K562 (cell line): ENCODE data around the gene MMP11. TPM values are rescaled to one million over a fixed set of nuclear protein-coding genes. Genes with fewer than 3 reads are reported as not detected.

Experiments
- ATAC-seq: fragments of 200-7000 bp; cut with Tn5 transposase; 3 replicates; pipeline ENCODE4 v1.9.1; 2020; ENCODE audit warnings: moderate library complexity
- BruUV-seq: library from RNA; stranded (reverse); fragments of 400-500 nt; replicated peaks from 2 replicates; lab custom pipeline; 2021; lab: Mats Ljungman, UMichigan
- CTCF ChIA-PET: fragments of 300-600 bp; formaldehyde crosslinking; extraction: SDS; loops from one replicate; lab custom pipeline; 2021; ENCODE audit warnings: low intra/inter-chr PET ratio; lab: Yijun Ruan, JAX
- POLR2A ChIA-PET: fragments of 300-600, 350-650 bp; sonication (Branson Sonifier 250); formaldehyde crosslinking; extraction: SDS; loops from one replicate; lab custom pipeline; 2021; ENCODE audit warnings: antibody characterized with exemption, inconsistent platforms; lab: Yijun Ruan, JAX
- DNase-seq, 4 experiments: peaks; one replicate each; pipeline versions ENCODE4 v3.0.0 to v3.0.0-alpha.2; 2011 to 2018; ENCODE audit warnings: low spot score in 3 of 4, mixed read lengths in 3 of 4; ENCODE audit errors: extremely low read depth in 1 of 4
- FAIRE-seq: peaks from 2 replicates; lab custom pipeline; 2011; peaks lifted over from hg19 to GRCh38; lab: Jason Lieb, UNC
- H2AFZ ChIP-seq: 2 replicates; pipeline ENCODE4 v1.6.0; 2011; ENCODE audit warnings: low read depth, low read length, control low read depth, inconsistent platforms
- H3K27ac ChIP-seq: fragments of 200-600 bp; 3 replicates; pipeline ENCODE4 v1.8.0; 2011; ENCODE audit warnings: low read depth, mild to moderate bottlenecking, control low read depth, inconsistent platforms, low read length, moderate library complexity, mixed read lengths; ENCODE audit errors: extremely low read depth
- H3K27me3 ChIP-seq, 2 experiments: fragments of 300-600 bp in 1 of 2; 2 replicates in 1 of 2; 3 replicates in 1 of 2; pipeline versions ENCODE4 v1.6.0 to v1.8.0; 2011; ENCODE audit warnings: inconsistent platforms in 2 of 2, low read length in 2 of 2, mild to moderate bottlenecking in 1 of 2, mixed read lengths in 1 of 2, moderate library complexity in 1 of 2; ENCODE audit not compliant: control insufficient read depth in 2 of 2, insufficient read depth in 2 of 2
- H3K36me3 ChIP-seq: fragments of 300-600 bp; 3 replicates; pipeline ENCODE4 v1.8.0; 2011; ENCODE audit warnings: mild to moderate bottlenecking, low read length, inconsistent platforms; ENCODE audit not compliant: control insufficient read depth, insufficient read depth
- H3K4me1 ChIP-seq, 2 experiments: fragments of 200-600 bp in 1 of 2; replicated peaks in 1 of 2; 2 replicates in 1 of 2; 3 replicates in 1 of 2; pipeline versions ENCODE4 v1.5.1 to v1.8.0; 2011; ENCODE audit warnings: inconsistent platforms in 2 of 2, low read length in 2 of 2, mild to moderate bottlenecking in 1 of 2, mixed read lengths in 1 of 2, moderate library complexity in 1 of 2; ENCODE audit not compliant: control insufficient read depth in 2 of 2, insufficient read depth in 2 of 2
- H3K4me2 ChIP-seq: 2 replicates; pipeline ENCODE4 v1.6.1; 2011; ENCODE audit warnings: low read length, control low read depth, inconsistent platforms, mixed read lengths; ENCODE audit not compliant: insufficient read depth
- H3K4me3 ChIP-seq: fragments of 200-600 bp; sonication (generic), shearing (Covaris generic); 2 replicates; pipeline ENCODE4 v1.5.1; 2016; ENCODE audit warnings: control low read depth, inconsistent platforms
- H3K79me2 ChIP-seq: fragments of 200-600 bp; 3 replicates; pipeline ENCODE4 v1.8.0; 2011; ENCODE audit warnings: low read length, inconsistent platforms; ENCODE audit not compliant: control insufficient read depth, insufficient read depth
- H3K9ac ChIP-seq, 2 experiments: 2 replicates each; pipeline versions ENCODE4 v1.6.0 to v1.6.1; 2011; ENCODE audit warnings: low read depth in 2 of 2, low read length in 2 of 2, control low read depth in 1 of 2, inconsistent platforms in 1 of 2, mild to moderate bottlenecking in 1 of 2, mixed read lengths in 1 of 2; ENCODE audit not compliant: insufficient read depth in 1 of 2
- H3K9me1 ChIP-seq: one replicate; pipeline ENCODE4 v1.6.0; 2011; ENCODE audit warnings: inconsistent platforms, mild to moderate bottlenecking, low read length, moderate library complexity; ENCODE audit not compliant: control insufficient read depth, insufficient read depth
- H3K9me3 ChIP-seq: replicated peaks from 2 replicates; pipeline ENCODE4 v1.5.1; 2011; ENCODE audit warnings: low read depth, low read length, inconsistent platforms; ENCODE audit not compliant: control insufficient read depth, insufficient read depth
- H4K20me1 ChIP-seq: replicated peaks from 2 replicates; pipeline ENCODE4 v1.6.1; 2011; ENCODE audit warnings: low read length, inconsistent platforms, mixed read lengths; ENCODE audit not compliant: control insufficient read depth, insufficient read depth
- CBFB ChIP-seq: sonication (generic); formaldehyde crosslinking; IDR thresholded peaks from 2 replicates; pipeline ENCODE4 v1.4.0; 2020; ENCODE audit warnings: mild to moderate bottlenecking, missing genetic modification reagents
- CEBPZ ChIP-seq: fragments of 150-350 bp; IDR thresholded peaks from 2 replicates; pipeline ENCODE4 v1.6.1; 2014; ENCODE audit warnings: low read depth, mild to moderate bottlenecking, low read length, borderline replicate concordance
- FIP1L1 ChIP-seq: fragments of 200-400 bp; formaldehyde crosslinking; IDR thresholded peaks from 2 replicates; pipeline ENCODE4 v1.6.1; 2018; ENCODE audit warnings: mild to moderate bottlenecking, low read depth, low read length; ENCODE audit not compliant: poor library complexity, severe bottlenecking
- FOXK1 ChIP-seq: sonication (generic); formaldehyde crosslinking; IDR thresholded peaks from 2 replicates; pipeline ENCODE4 v1.8.0; 2022; ENCODE audit warnings: missing genetic modification reagents, mild to moderate bottlenecking, borderline replicate concordance
- GATAD2B ChIP-seq: fragments of 450-650 bp; IDR thresholded peaks from 2 replicates; pipeline ENCODE4 v1.6.1; 2017; ENCODE audit warnings: mild to moderate bottlenecking, borderline replicate concordance
- IRF9 ChIP-seq: fragments of 450-650 bp; IDR thresholded peaks from 2 replicates; pipeline ENCODE4 v1.6.1; 2016; ENCODE audit warnings: missing biosample characterization, missing genetic modification characterization
- KDM4B ChIP-seq, 2 experiments: fragments of 450-650 bp in 1 of 2; sonication (generic) in 1 of 2; IDR thresholded peaks; 2 replicates each; pipeline ENCODE4 v1.6.1; 2016 to 2017; ENCODE audit warnings: borderline replicate concordance in 2 of 2, antibody characterized with exemption in 1 of 2, low read depth in 1 of 2, mild to moderate bottlenecking in 1 of 2
- MBD2 ChIP-seq: sonication (generic); IDR thresholded peaks from 2 replicates; pipeline ENCODE4 v1.6.1; 2016; ENCODE audit warnings: low read depth, borderline replicate concordance
- SIN3A ChIP-seq, 2 experiments: fragments of 150-350 bp in 1 of 2; IDR thresholded peaks; 2 replicates each; pipeline ENCODE4 v1.6.1; 2011 to 2016; ENCODE audit warnings: borderline replicate concordance in 2 of 2, low read depth in 2 of 2, low read length in 2 of 2, mild to moderate bottlenecking in 2 of 2, moderate library complexity in 2 of 2; ENCODE audit not compliant: control insufficient read depth in 1 of 2
- TOE1 ChIP-seq, 2 experiments: fragments of 450-650 bp in 1 of 2; sonication (generic) in 1 of 2; formaldehyde crosslinking in 1 of 2; IDR thresholded peaks; 2 replicates each; pipeline versions ENCODE4 v1.7.1 to v1.8.0; 2016 to 2022; ENCODE audit warnings: borderline replicate concordance in 2 of 2, mild to moderate bottlenecking in 2 of 2, antibody characterized with exemption in 1 of 2, inconsistent platforms in 1 of 2, low read depth in 1 of 2, missing genetic modification reagents in 1 of 2, moderate library complexity in 1 of 2
- ZEB2 ChIP-seq: fragments of 450-650 bp; IDR thresholded peaks from 2 replicates; pipeline ENCODE4 v1.6.1; 2016
- ZNF140 ChIP-seq: fragments of 250-450 bp; sonication (Bioruptor Pico); IDR thresholded peaks from 2 replicates; pipeline ENCODE4 v1.8.0; 2021; ENCODE audit warnings: moderate library complexity, mild to moderate bottlenecking, inconsistent platforms
- ZNF644 ChIP-seq: fragments of 200-800 bp; sonication (Bioruptor generic); IDR thresholded peaks from 2 replicates; pipeline ENCODE4 v1.6.1; 2016; ENCODE audit warnings: low read depth, missing genetic modification characterization, missing compliant biosample characterization
- ZNF830 ChIP-seq: fragments of 250-450 bp; sonication (Bioruptor Pico); IDR thresholded peaks from 2 replicates; pipeline ENCODE4 v1.5.0; 2021; ENCODE audit warnings: mild to moderate bottlenecking
- WGBS: fragments of 100-300 bp; shearing (Covaris generic); methylation state at CpG from one replicate; pipeline ENCODE4 v1.1.6; 2016; ENCODE audit warnings: low coverage, mixed read lengths; ENCODE audit not compliant: insufficient coverage; ENCODE audit errors: missing lambda C conversion rate; 5-methylcytosine and 5-hydroxymethylcytosine counted together
- in situ Hi-C: fragments of 300-500 bp; cut with MboI; formaldehyde crosslinking; loops from 4 replicates; pipeline ENCODE4 v1.15.0; 2018; ENCODE audit warnings: inconsistent platforms, mixed read lengths
- intact Hi-C: fragments of 100-400 bp; cut with micrococcal nuclease; formaldehyde crosslinking; loops from 2 replicates; pipeline ENCODE4 v1.14.2; 2022
- polyA plus RNA-seq, 8 experiments: library from polyadenylated mRNA; depleted of rRNA in 4 of 8; stranded (reverse) in 5 of 8; unstranded in 3 of 8; fragments of >200 nt; fragmentation: Nextera tagmentation in 2 of 8; fragmentation: Illumina TruSeq in 1 of 8; extraction: Ambion mirVana in 2 of 8; extraction: Trizol in 1 of 8; gene quantifications; 2 replicates each; pipeline versions ENCODE4 v1.2.1 to v1.2.3, GENCODE V29; 2011 to 2014; ENCODE audit warnings: inconsistent platforms in 1 of 8, missing spikeins in 1 of 8
- total RNA-seq, 7 experiments: library from RNA; depleted of rRNA in 6 of 7; stranded (reverse); fragments of >200 nt in 6 of 7; fragmentation: Illumina TruSeq in 2 of 7; extraction: Trizol in 2 of 7; gene quantifications; 2 replicates each; pipeline versions ENCODE4 v1.2.1 to v1.2.3, GENCODE V29; 2011 to 2021; ENCODE audit warnings: low replicate concordance in 1 of 7

Gene MMP11
- total and polyA plus RNA-seq, 9 of the 15 experiments (the other 6 are each of a cell fraction or from before 2014, with no cell fraction given): 0.14 to 1.8 (median 1.1) TPM; not detected in 2

GRCh38 chr22:23781065-23781464, 8.4 kb downstream of the MMP11 start:
- DNase-seq (no peak), ATAC-seq (no peak), FAIRE-seq (no peak)
- no peak overlapping the region for H3K27ac ChIP-seq
- TF ChIP-seq ZNF644 (tag) (no peak), GATAD2B (no peak), CBFB (CRISPR knock-in tag) (no peak), TOE1 (IDR thresholded peaks at IDR 0.05; ENCODE audit: borderline replicate concordance) (no peak), TOE1 (CRISPR knock-in tag; IDR thresholded peaks at IDR 0.05; ENCODE audit: borderline replicate concordance, low read depth) (no peak), CEBPZ (no peak), ZEB2 (no peak), ZNF140 (CRISPR knock-in tag) (no peak), MBD2 (no peak), FOXK1 (CRISPR knock-in tag) (no peak), IRF9 (tag) (no peak), SIN3A (IDR thresholded peaks at IDR 0.05; ENCODE audit: borderline replicate concordance in 2 of 2, control insufficient read depth in 1 of 2, low read depth in 2 of 2, low read length in 2 of 2) (no peak), KDM4B (IDR thresholded peaks at IDR 0.05; ENCODE audit: borderline replicate concordance in 2 of 2, low read depth in 1 of 2) (no peak), ZNF830 (CRISPR knock-in tag) (no peak), FIP1L1 (no peak)
- H3K4me1 ChIP-seq: peaks cover 0 to 22% of the 10 kb centered on the region in 2 experiments; a peak in 2 of 5 replicates
- H3K4me3 ChIP-seq: no peak overlapping the region
- no peak overlapping the region for H3K4me2 ChIP-seq
- H3K79me2 ChIP-seq: no peaks in the 10 kb centered on the region
- BruUV-seq: no TSS peak
- in situ Hi-C loops (no loop called here), intact Hi-C loops (no loop called here)
- ChIA-PET CTCF (no interaction called here), POLR2A (no interaction called here)
- H3K9ac ChIP-seq: peak overlapping the region in 1 of 2 experiments; percentile 50; a peak in 2 of 4 replicates
- H3K9me3 ChIP-seq: no peaks in the 10 kb centered on the region
- H3K36me3 ChIP-seq: no peaks in the 10 kb centered on the region
- no peaks in the 10 kb centered on the region for H4K20me1 ChIP-seq
- no peaks in the 10 kb centered on the region for H3K9me1 ChIP-seq
- H3K27me3 ChIP-seq: no peaks in the 10 kb centered on the region
- WGBS: 61% methylated on average over 8 of the region's 15 CpGs
- H2AFZ ChIP-seq: peak overlapping the region; percentile 45; the same call in 1 of the 2 replicates
